NB4 (cell line): ENCODE data around the gene ARSB.

Experiments
- CTCF ChIP-seq: IDR thresholded peaks from one replicate; pipeline ENCODE4 v1.5.1; 2012; ENCODE audit warnings: low read depth, low read length
- MAX ChIP-seq: IDR thresholded peaks from 2 replicates; pipeline ENCODE4 v1.6.1; 2011; ENCODE audit warnings: low read depth, low read length
- MYC ChIP-seq: IDR thresholded peaks from 2 replicates; pipeline ENCODE4 v1.6.1; 2011; ENCODE audit warnings: low read depth, low read length
- POLR2A ChIP-seq: IDR thresholded peaks from 2 replicates; pipeline ENCODE4 v1.6.1; 2011; ENCODE audit warnings: mild to moderate bottlenecking; ENCODE audit not compliant: insufficient read length; ENCODE audit errors: extremely low read depth

- TF ChIP-seq CTCF (no peak), POLR2A (no peak), MAX (no peak), MYC (no peak)
These were observed 31.9 kb downstream of the ARSB start for GRCh38 chr5:78953092-78953800.
